CD4-positive, CD25-positive, alpha-beta regulatory T cell (primary cell): ENCODE measurements around the gene CDK11B. TPM values are rescaled to one million over a fixed set of nuclear protein-coding genes. Genes with fewer than 3 reads are reported as not detected.
A peak's percentile ranks its signal among the peaks of the same experiment; 100 is the strongest.
"Not testable (repeated sequence)": the region's sequence is repeated elsewhere in the genome, so short reads cannot be mapped to it uniquely, and the experiment has no call there.

Experiments used
- ATAC-seq, 2 donors: fragments of 150-1000 bp; cut with Tn5 transposase; one replicate each; pipeline ENCODE4 v1.10.0; 2021; ENCODE audit warnings: low read depth in 2 of 2, moderate number of reproducible peaks in 2 of 2, moderate library complexity in 1 of 2
- DNase-seq, 3 donors: peaks; one replicate each; pipeline versions ENCODE4 v3.0.0 to v3.0.0-alpha.2; 2012 to 2022; ENCODE audit warnings: mixed read lengths in 1 of 3
- H3K27ac ChIP-seq: one replicate; pipeline ENCODE4 v1.7.0; 2013; ENCODE audit warnings: mild to moderate bottlenecking, low read length; ENCODE audit not compliant: insufficient read depth, poor library complexity, severe bottlenecking
- H3K27me3 ChIP-seq: one replicate; pipeline ENCODE4 v1.7.0; 2013; ENCODE audit warnings: low read length; ENCODE audit not compliant: control insufficient read depth, insufficient read depth
- H3K36me3 ChIP-seq: one replicate; pipeline ENCODE4 v1.7.0; 2013; ENCODE audit warnings: mild to moderate bottlenecking, low read length, moderate library complexity; ENCODE audit not compliant: control insufficient read depth, insufficient read depth
- H3K4me1 ChIP-seq: 2 replicates; pipeline ENCODE4 v1.7.0; 2013; ENCODE audit warnings: mild to moderate bottlenecking, low read length; ENCODE audit not compliant: insufficient read depth, control insufficient read depth, poor library complexity, severe bottlenecking
- H3K4me3 ChIP-seq: one replicate; pipeline ENCODE4 v1.7.0; 2013; ENCODE audit warnings: low read depth, mild to moderate bottlenecking, low read length, moderate library complexity
- H3K9me3 ChIP-seq, 2 experiments: 1 replicate in 1 of 2; 2 replicates in 1 of 2; pipeline ENCODE4 v1.7.0; 2013; ENCODE audit warnings: low read length in 2 of 2, mild to moderate bottlenecking in 1 of 2, moderate library complexity in 1 of 2; ENCODE audit not compliant: control insufficient read depth in 2 of 2
- H3K27ac Mint-ChIP-seq, 3 donors: one replicate each; pipeline ENCODE4 v1.8.0; 2020 to 2022; ENCODE audit warnings: mild to moderate bottlenecking in 3 of 3, mixed read lengths in 3 of 3, moderate library complexity in 2 of 3
- H3K27me3 Mint-ChIP-seq: one replicate; pipeline ENCODE4 v1.8.0; 2022; ENCODE audit warnings: mild to moderate bottlenecking, mixed read lengths
- H3K36me3 Mint-ChIP-seq: one replicate; pipeline ENCODE4 v1.8.0; 2020; ENCODE audit warnings: mixed read lengths
- H3K4me1 Mint-ChIP-seq, 4 donors: one replicate each; pipeline ENCODE4 v1.8.0; 2020 to 2022; ENCODE audit warnings: mixed read lengths in 4 of 4, mild to moderate bottlenecking in 1 of 4
- H3K4me3 Mint-ChIP-seq, 4 donors: one replicate each; pipeline ENCODE4 v1.8.0; 2020 to 2022; ENCODE audit warnings: mild to moderate bottlenecking in 4 of 4, mixed read lengths in 4 of 4, moderate library complexity in 3 of 4
- H3K9me3 Mint-ChIP-seq, 7 donors: one replicate each; pipeline ENCODE4 v1.8.0; 2020 to 2022; ENCODE audit warnings: mixed read lengths in 7 of 7, mild to moderate bottlenecking in 3 of 7, moderate library complexity in 2 of 7
- polyA plus RNA-seq, 4 donors: library from polyadenylated mRNA; unstranded; fragments of 300-500 nt; fragmentation: Illumina TruSeq; gene quantifications; one replicate each; pipeline ENCODE4 v1.2.3, GENCODE V29; 2021
- total RNA-seq: library from RNA; stranded (reverse); gene quantifications from one replicate; pipeline ENCODE4 v1.2.3, GENCODE V29; 2022

Gene CDK11B
- total and polyA plus RNA-seq, 5 donors from 2014 or later, result 9.3 to 47.2 (median 9.8) TPM

- H3K27ac Mint-ChIP-seq, result peak overlapping the region in 1 of 3 donors; percentile 70
- not testable (repeated sequence) for H3K27me3 ChIP-seq, H3K27ac ChIP-seq, H3K36me3 Mint-ChIP-seq, H3K9me3 ChIP-seq, H3K27me3 Mint-ChIP-seq, H3K4me3 ChIP-seq, H3K36me3 ChIP-seq, H3K9me3 Mint-ChIP-seq, H3K4me1 ChIP-seq, DNase-seq, ATAC-seq
- H3K4me3 Mint-ChIP-seq, result peak overlapping the region in 3 of 4 donors; percentile 27 to 90 (median 48)
- H3K4me1 Mint-ChIP-seq, result peaks cover 0 to 37% (median 13%) of the 10 kb centered on the region in 4 donors
These were observed 30.7 kb upstream of the CDK11B start for GRCh38 chr1:1689526-1689925.

- H3K36me3 ChIP-seq, result no peaks in the 10 kb centered on the region
- H3K36me3 Mint-ChIP-seq, result peaks cover 9% of the 10 kb centered on the region
- H3K4me3 Mint-ChIP-seq, result peak overlapping the region in 2 of 4 donors; percentile 35 to 81
- no peak overlapping the region for H3K27ac ChIP-seq
- no peaks in the 10 kb centered on the region for H3K27me3 Mint-ChIP-seq
- ATAC-seq (no peak), DNase-seq (no peak)
- H3K9me3 ChIP-seq, result no peaks in the 10 kb centered on the region
- peak overlapping the region in 2 of 3 donors; percentile 81 to 85 for H3K27ac Mint-ChIP-seq
- H3K4me1 Mint-ChIP-seq, result peaks cover 0 to 48% (median 16%) of the 10 kb centered on the region in 4 donors
- peaks cover 7% of the 10 kb centered on the region for H3K4me1 ChIP-seq
- H3K9me3 Mint-ChIP-seq, result no peaks in the 10 kb centered on the region
- no peaks in the 10 kb centered on the region for H3K27me3 ChIP-seq
- no peak overlapping the region for H3K4me3 ChIP-seq
These were observed 29.0 kb upstream of the CDK11B start for GRCh38 chr1:1687846-1688245.

GRCh38 chr1:1684031-1684681 is 25.4 kb upstream of the CDK11B start:
- no peak for DNase-seq
- H3K4me1 Mint-ChIP-seq, result peaks cover 0 to 56% (median 22%) of the 10 kb centered on the region in 4 donors
- Histone ChIP-seq H3K27me3 (no peaks in the 10 kb centered on the region), H3K9me3 (no peaks in the 10 kb centered on the region), H3K4me3 (no peak overlapping the region), H3K4me1 (peaks cover 6% of the 10 kb centered on the region), H3K27ac (no peak overlapping the region), H3K36me3 (no peaks in the 10 kb centered on the region)
- H3K9me3 Mint-ChIP-seq, result peaks cover 0 to 2% (median 0%) of the 10 kb centered on the region in 7 donors
- peaks cover 13% of the 10 kb centered on the region for H3K36me3 Mint-ChIP-seq
- no peaks in the 10 kb centered on the region for H3K27me3 Mint-ChIP-seq
- peak overlapping the region in 1 of 3 donors; percentile 9 for H3K27ac Mint-ChIP-seq
- ATAC-seq, result no peak
- H3K4me3 Mint-ChIP-seq, result no peak overlapping the region

GRCh38 chr1:1683104-1683905 is 24.5 kb upstream of the CDK11B start:
- peaks cover 0 to 61% (median 24%) of the 10 kb centered on the region in 4 donors for H3K4me1 Mint-ChIP-seq
- peak overlapping the region in 1 of 3 donors; percentile 72 for H3K27ac Mint-ChIP-seq
- DNase-seq (no peak), ATAC-seq (no peak)
- H3K36me3 ChIP-seq, result no peaks in the 10 kb centered on the region
- peaks cover 13% of the 10 kb centered on the region for H3K36me3 Mint-ChIP-seq
- peaks cover 10% of the 10 kb centered on the region for H3K4me1 ChIP-seq
- peaks cover 0 to 2% (median 0%) of the 10 kb centered on the region in 7 donors for H3K9me3 Mint-ChIP-seq
- no peak overlapping the region for H3K27ac ChIP-seq
- H3K4me3 ChIP-seq, result no peak overlapping the region
- H3K4me3 Mint-ChIP-seq, result no peak overlapping the region
- H3K9me3 ChIP-seq, result no peaks in the 10 kb centered on the region
- H3K27me3 Mint-ChIP-seq, result no peaks in the 10 kb centered on the region
- H3K27me3 ChIP-seq, result no peaks in the 10 kb centered on the region

GRCh38 chr1:1680912-1681273 is 22.1 kb upstream of the CDK11B start:
- peaks cover 7% of the 10 kb centered on the region for H3K36me3 Mint-ChIP-seq
- no peak overlapping the region for H3K27ac ChIP-seq
- no peaks in the 10 kb centered on the region for H3K9me3 ChIP-seq
- no peak overlapping the region for H3K27ac Mint-ChIP-seq
- peaks cover 21% of the 10 kb centered on the region for H3K4me1 ChIP-seq
- ATAC-seq (no peak), DNase-seq (no peak)
- H3K9me3 Mint-ChIP-seq, result peaks cover 0 to 2% (median 0%) of the 10 kb centered on the region in 7 donors
- H3K36me3 ChIP-seq, result no peaks in the 10 kb centered on the region
- no peak overlapping the region for H3K4me3 Mint-ChIP-seq
- H3K4me1 Mint-ChIP-seq, result peaks cover 0 to 53% (median 25%) of the 10 kb centered on the region in 4 donors
- no peak overlapping the region for H3K4me3 ChIP-seq
- no peaks in the 10 kb centered on the region for H3K27me3 Mint-ChIP-seq
- H3K27me3 ChIP-seq, result no peaks in the 10 kb centered on the region

GRCh38 chr1:1680031-1680911 is 21.5 kb upstream of the CDK11B start:
- Histone ChIP-seq H3K27me3 (no peaks in the 10 kb centered on the region), H3K36me3 (no peaks in the 10 kb centered on the region), H3K27ac (no peak overlapping the region), H3K4me3 (no peak overlapping the region), H3K9me3 (no peaks in the 10 kb centered on the region), H3K4me1 (peaks cover 21% of the 10 kb centered on the region)
- DNase-seq (no peak), ATAC-seq (no peak)
- Mint-ChIP-seq H3K27ac (peak overlapping the region in 1 of 3 donors; percentile 93), H3K4me1 (peaks cover 0 to 48% (median 25%) of the 10 kb centered on the region in 4 donors), H3K4me3 (no peak overlapping the region), H3K27me3 (no peaks in the 10 kb centered on the region), H3K36me3 (peaks cover 5% of the 10 kb centered on the region), H3K9me3 (peaks cover 0 to 2% (median 0%) of the 10 kb centered on the region in 7 donors)

GRCh38 chr1:1678581-1679380 is 20.0 kb upstream of the CDK11B start:
- ATAC-seq, result peak in 1 of 2 donors; percentile 39
- Mint-ChIP-seq H3K27me3 (no peaks in the 10 kb centered on the region), H3K36me3 (peaks cover 4% of the 10 kb centered on the region), H3K9me3 (peaks cover 0 to 2% (median 0%) of the 10 kb centered on the region in 7 donors), H3K4me1 (peaks cover 0 to 44% (median 26%) of the 10 kb centered on the region in 4 donors), H3K4me3 (peak overlapping the region; percentile 81 to 96 (median 94)), H3K27ac (peak overlapping the region; percentile 98 to 100 (median 99))
- Histone ChIP-seq H3K4me3 (no peak overlapping the region), H3K4me1 (peaks cover 18% of the 10 kb centered on the region), H3K27me3 (no peaks in the 10 kb centered on the region), H3K27ac (peak overlapping the region; percentile 79), H3K36me3 (no peaks in the 10 kb centered on the region), H3K9me3 (no peaks in the 10 kb centered on the region)
- peak in 2 of 3 donors; percentile 49 to 61 for DNase-seq
